ENCODE results near the gene ANAPC5. TPM values are rescaled to one million over a fixed set of nuclear protein-coding genes. Genes with fewer than 3 reads are reported as not detected.

ANAPC5 gene
- total RNA-seq, 4 donors from 2014 or later, result 54.4 to 116 (median 88.8) TPM

DNA sequence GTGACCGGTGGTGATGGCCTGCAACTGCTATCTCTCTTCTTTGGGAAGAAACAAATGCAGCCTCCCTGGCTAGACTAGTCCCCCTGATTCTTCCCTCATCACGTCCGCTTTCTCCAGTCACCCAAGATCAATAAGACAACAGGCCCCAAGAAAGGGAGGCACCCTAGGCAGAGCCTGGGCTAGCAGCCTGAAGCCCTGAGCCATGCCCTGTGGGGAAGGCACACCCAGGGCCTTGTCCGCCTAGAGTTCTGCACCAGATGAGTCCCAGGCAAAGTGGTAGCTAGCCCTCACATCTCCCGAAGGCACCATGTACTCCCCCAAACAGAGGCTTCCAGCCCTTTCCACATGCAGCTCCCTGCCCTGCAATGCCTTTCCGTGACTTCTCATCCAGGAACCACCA is 90.8 kb downstream of the ANAPC5 start:
- no peaks in the 10 kb centered on the region for H3K9me3 ChIP-seq
- TF ChIP-seq POLR2A (IDR thresholded peaks at IDR 0.05), result no peak
- TF ChIP-seq, protein P1, sequence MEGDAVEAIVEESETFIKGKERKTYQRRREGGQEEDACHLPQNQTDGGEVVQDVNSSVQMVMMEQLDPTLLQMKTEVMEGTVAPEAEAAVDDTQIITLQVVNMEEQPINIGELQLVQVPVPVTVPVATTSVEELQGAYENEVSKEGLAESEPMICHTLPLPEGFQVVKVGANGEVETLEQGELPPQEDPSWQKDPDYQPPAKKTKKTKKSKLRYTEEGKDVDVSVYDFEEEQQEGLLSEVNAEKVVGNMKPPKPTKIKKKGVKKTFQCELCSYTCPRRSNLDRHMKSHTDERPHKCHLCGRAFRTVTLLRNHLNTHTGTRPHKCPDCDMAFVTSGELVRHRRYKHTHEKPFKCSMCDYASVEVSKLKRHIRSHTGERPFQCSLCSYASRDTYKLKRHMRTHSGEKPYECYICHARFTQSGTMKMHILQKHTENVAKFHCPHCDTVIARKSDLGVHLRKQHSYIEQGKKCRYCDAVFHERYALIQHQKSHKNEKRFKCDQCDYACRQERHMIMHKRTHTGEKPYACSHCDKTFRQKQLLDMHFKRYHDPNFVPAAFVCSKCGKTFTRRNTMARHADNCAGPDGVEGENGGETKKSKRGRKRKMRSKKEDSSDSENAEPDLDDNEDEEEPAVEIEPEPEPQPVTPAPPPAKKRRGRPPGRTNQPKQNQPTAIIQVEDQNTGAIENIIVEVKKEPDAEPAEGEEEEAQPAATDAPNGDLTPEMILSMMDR (IDR thresholded peaks at IDR 0.05), result no peak
- H3K36me3 ChIP-seq, result peaks cover 0 to 98% (median 24%) of the 10 kb centered on the region in 3 donors
- H3K27ac ChIP-seq, result no peak overlapping the region
- H3K4me3 ChIP-seq, result no peak overlapping the region
- 79 to 85% methylated on average over 3 to 6 of the region's 6 CpGs for WGBS, 2 donors
- H3K27me3 ChIP-seq, result no peaks in the 10 kb centered on the region
- intact Hi-C loops (cut with DNase I), result no loop called here
- no peak for DNase-seq
- H3K4me1 ChIP-seq, result no peaks in the 10 kb centered on the region

DNA sequence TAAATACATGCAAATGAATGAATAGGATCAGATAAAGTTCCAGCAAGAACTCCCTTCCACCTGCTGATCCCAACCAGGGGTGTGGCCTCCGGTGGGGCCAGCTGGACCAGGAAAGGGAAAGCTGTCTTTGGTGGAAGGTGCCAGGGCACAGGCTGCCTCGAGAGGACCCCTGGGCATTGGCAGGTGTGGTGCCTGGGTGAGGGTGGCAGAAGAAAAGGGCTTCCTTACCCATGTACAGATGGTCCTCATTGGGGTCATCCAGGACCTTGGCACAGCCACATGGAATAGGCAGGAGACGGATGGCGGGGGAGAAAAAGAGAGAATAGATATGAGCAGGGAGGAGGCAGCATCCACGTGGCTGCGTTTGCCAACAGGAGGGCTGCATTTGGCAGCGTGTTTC is 92.1 kb downstream of the ANAPC5 start:
- Histone ChIP-seq H3K9me3 (no peaks in the 10 kb centered on the region), H3K27me3 (no peaks in the 10 kb centered on the region), H3K4me3 (no peak overlapping the region), H3K4me1 (no peaks in the 10 kb centered on the region), H3K27ac (no peak overlapping the region), H3K36me3 (peaks cover 0 to 96% (median 24%) of the 10 kb centered on the region in 3 donors)
- 86 to 93% methylated on average over 7 of the region's 7 CpGs for WGBS, 2 donors
- TF ChIP-seq POLR2A (IDR thresholded peaks at IDR 0.05), result no peak
- intact Hi-C loops (cut with DNase I), result no loop called here
- DNase-seq, result no peak

DNA sequence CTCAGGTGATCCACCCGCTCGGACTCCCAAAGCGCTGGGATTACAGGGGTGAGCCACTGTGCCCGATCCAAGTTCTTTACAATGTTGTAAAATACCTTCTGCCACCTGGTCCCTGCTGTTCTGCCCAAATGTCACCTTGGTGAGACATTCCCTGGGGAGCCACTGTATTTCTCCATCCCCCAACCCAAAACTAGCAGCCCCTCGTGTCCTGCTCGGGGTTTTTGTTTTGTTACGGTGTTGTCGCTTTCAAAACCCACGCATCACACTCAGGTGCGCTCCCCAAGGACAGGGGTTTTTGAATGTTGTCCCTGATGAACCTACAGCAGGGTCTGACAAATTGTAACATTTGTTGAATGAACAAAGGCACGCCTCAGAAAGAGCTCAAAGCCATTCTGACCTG is 93.1 kb downstream of the ANAPC5 start:
- intact Hi-C loops (cut with DNase I), result no loop called here
- H3K27me3 ChIP-seq, result no peaks in the 10 kb centered on the region
- peaks cover 0 to 95% (median 24%) of the 10 kb centered on the region in 3 donors for H3K36me3 ChIP-seq
- no peak for TF ChIP-seq POLR2A (IDR thresholded peaks at IDR 0.05)
- TF ChIP-seq, protein P1 (IDR thresholded peaks at IDR 0.05), result no peak
- H3K4me3 ChIP-seq, result no peak overlapping the region
- no peak for DNase-seq
- 94 to 99% methylated on average over 8 to 11 of the region's 11 CpGs for WGBS, 2 donors
- no peaks in the 10 kb centered on the region for H3K9me3 ChIP-seq
- H3K4me1 ChIP-seq, result no peaks in the 10 kb centered on the region
- H3K27ac ChIP-seq, result no peak overlapping the region

Other genes with a start within 250 kb of the ANAPC5 start
- gene P2RX7, start 219.5 kb downstream of the ANAPC5 start, total RNA-seq, result 1 to 10 TPM; 1.6 to 2.7 (median 2.2) TPM
- gene P2RX4, start 142.3 kb downstream of the ANAPC5 start, total RNA-seq, result 10 to 100 TPM; 13.0 to 32.3 (median 19.9) TPM
- gene CAMKK2, start 55.7 kb downstream of the ANAPC5 start, total RNA-seq, result 10 to 100 TPM; 16.8 to 32.6 (median 21.2) TPM
- gene RNF34, start 47.7 kb upstream of the ANAPC5 start, total RNA-seq, result 10 to 100 TPM; 16.4 to 39.3 (median 31.3) TPM
- 10 to 100 TPM; 20.7 to 26.3 (median 23.9) TPM for gene KDM2B, start 228.6 kb upstream of the ANAPC5 start, total RNA-seq

All from esophagus squamous epithelium (tissue), 5 donors.